GM20431 (cell line): ENCODE results near the gene NR1H4.

Source experiments
- in situ Hi-C: fragments of 300-500 bp; cut with MseI, MboI; formaldehyde crosslinking; loops from one replicate; pipeline ENCODE4 v1.15.0; 2020; ENCODE audit warnings: low sequenced_read_pairs; ENCODE audit not compliant: unreplicated experiment

The NR1H4 gene

GRCh38 chr12:100610666-100611430 lies 137.2 kb downstream of the NR1H4 start:
- in situ Hi-C loops = no loop called here

GRCh38 chr12:100612606-100613005 lies 138.9 kb downstream of the NR1H4 start:
- in situ Hi-C loops = no loop called here
